ENCODE data around the gene ISX. TPM values are rescaled to one million over a fixed set of nuclear protein-coding genes. Genes with fewer than 3 reads are reported as not detected.
"Not testable (repeated sequence)": the region's sequence is repeated elsewhere in the genome, so short reads cannot be mapped to it uniquely, and the experiment has no call there.

The ISX gene
- polyA plus RNA-seq, 1 donor, result 74.1 TPM

DNA sequence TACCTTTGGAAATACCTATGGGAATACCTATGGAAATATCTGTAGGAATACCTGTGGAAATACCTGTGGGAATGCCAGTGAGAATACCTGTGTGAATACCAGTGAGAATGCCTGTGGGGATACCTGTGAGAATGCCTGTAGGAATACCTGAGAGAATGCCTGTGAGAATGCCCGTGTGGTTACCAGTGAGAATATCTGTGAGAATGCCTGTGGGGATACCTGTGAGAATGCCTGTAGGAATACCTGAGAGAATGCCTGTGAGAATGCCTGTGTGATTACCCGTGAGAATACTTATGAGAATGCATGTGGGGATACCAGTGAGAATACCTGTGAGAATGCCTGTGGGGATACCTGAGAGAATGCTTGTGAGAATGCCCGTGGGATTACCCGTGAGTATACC, 15.9 kb upstream of the ISX start:
- not testable (repeated sequence) for H3K27me3 ChIP-seq (ENCODE audit: control insufficient read depth, insufficient read depth, low read length); H3K4me1 ChIP-seq (ENCODE audit: control insufficient read depth, insufficient read depth, low read length); H3K27ac ChIP-seq (ENCODE audit: low read length); H3K9me3 ChIP-seq (ENCODE audit: control insufficient read depth, low read depth, low read length); H3K4me3 ChIP-seq (ENCODE audit: low read length); H3K36me3 ChIP-seq (ENCODE audit: control insufficient read depth, insufficient read depth, low read length); DNase-seq
- no CpG with 5 or more reads among the region's 4 CpGs for WGBS (ENCODE audit: insufficient coverage, low lambda C conversion rate)

GRCh38 chr22:35051013-35051535, 14.9 kb upstream of the ISX start:
- Histone ChIP-seq H3K27ac (ENCODE audit: low read length) (no peak overlapping the region), H3K36me3 (ENCODE audit: control insufficient read depth, insufficient read depth, low read length) (no peaks in the 10 kb centered on the region), H3K27me3 (ENCODE audit: control insufficient read depth, insufficient read depth, low read length) (peaks cover 3% of the 10 kb centered on the region), H3K4me1 (ENCODE audit: control insufficient read depth, insufficient read depth, low read length) (no peaks in the 10 kb centered on the region), H3K9me3 (ENCODE audit: control insufficient read depth, low read depth, low read length) (no peaks in the 10 kb centered on the region), H3K4me3 (ENCODE audit: low read length) (no peak overlapping the region)
- WGBS (ENCODE audit: insufficient coverage, low lambda C conversion rate), result no CpG with 5 or more reads among the region's 6 CpGs
- DNase-seq, result no peak

GRCh38 chr22:35051791-35052190, 14.2 kb upstream of the ISX start:
- Histone ChIP-seq H3K9me3 (ENCODE audit: control insufficient read depth, low read depth, low read length) (no peaks in the 10 kb centered on the region), H3K27me3 (ENCODE audit: control insufficient read depth, insufficient read depth, low read length) (peaks cover 3% of the 10 kb centered on the region)
- no peak for DNase-seq

GRCh38 chr22:35053060-35053835, 12.7 kb upstream of the ISX start:
- Histone ChIP-seq H3K27me3 (ENCODE audit: control insufficient read depth, insufficient read depth, low read length) (no peaks in the 10 kb centered on the region), H3K36me3 (ENCODE audit: control insufficient read depth, insufficient read depth, low read length) (no peaks in the 10 kb centered on the region), H3K27ac (ENCODE audit: low read length) (no peak overlapping the region), H3K4me3 (ENCODE audit: low read length) (no peak overlapping the region), H3K9me3 (ENCODE audit: control insufficient read depth, low read depth, low read length) (no peaks in the 10 kb centered on the region), H3K4me1 (ENCODE audit: control insufficient read depth, insufficient read depth, low read length) (no peaks in the 10 kb centered on the region)
- DNase-seq, result no peak
- no CpG with 5 or more reads among the region's 8 CpGs for WGBS (ENCODE audit: insufficient coverage, low lambda C conversion rate)

More at GRCh38 chr22:35051791-35052190, 14.2 kb upstream of the ISX start:
- no peaks in the 10 kb centered on the region for H3K36me3 ChIP-seq (ENCODE audit: control insufficient read depth, insufficient read depth, low read length)
- H3K4me3 ChIP-seq (ENCODE audit: low read length), result no peak overlapping the region
- no peaks in the 10 kb centered on the region for H3K4me1 ChIP-seq (ENCODE audit: control insufficient read depth, insufficient read depth, low read length)
- no peak overlapping the region for H3K27ac ChIP-seq (ENCODE audit: low read length)

DNA sequence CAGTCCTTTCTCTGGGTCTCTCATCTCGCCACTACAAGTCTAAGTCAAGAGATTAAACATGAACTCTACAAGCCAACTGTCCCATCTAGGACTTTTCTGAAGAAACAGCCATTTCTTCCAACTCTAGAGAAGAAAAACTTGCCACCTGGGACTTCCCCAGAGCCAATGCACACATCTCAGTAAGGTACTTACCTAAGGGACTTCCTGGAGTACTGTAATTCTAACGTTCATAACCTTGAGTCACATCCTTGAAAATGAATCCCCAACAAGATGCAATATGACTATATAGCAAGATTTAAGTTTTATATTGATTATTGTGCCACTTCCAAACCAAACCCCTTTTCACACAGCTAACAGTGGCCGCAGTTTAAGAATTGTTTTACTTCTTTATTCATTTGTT, 11.9 kb upstream of the ISX start:
- H3K27me3 ChIP-seq (ENCODE audit: control insufficient read depth, insufficient read depth, low read length), result no peaks in the 10 kb centered on the region
- no peaks in the 10 kb centered on the region for H3K4me1 ChIP-seq (ENCODE audit: control insufficient read depth, insufficient read depth, low read length)
- 67% methylated on average over 1 of the region's 3 CpGs for WGBS (ENCODE audit: insufficient coverage, low lambda C conversion rate)
- no peak for DNase-seq
- H3K36me3 ChIP-seq (ENCODE audit: control insufficient read depth, insufficient read depth, low read length), result no peaks in the 10 kb centered on the region
- no peak overlapping the region for H3K4me3 ChIP-seq (ENCODE audit: low read length)
- no peak overlapping the region for H3K27ac ChIP-seq (ENCODE audit: low read length)
- no peaks in the 10 kb centered on the region for H3K9me3 ChIP-seq (ENCODE audit: control insufficient read depth, low read depth, low read length)

DNA sequence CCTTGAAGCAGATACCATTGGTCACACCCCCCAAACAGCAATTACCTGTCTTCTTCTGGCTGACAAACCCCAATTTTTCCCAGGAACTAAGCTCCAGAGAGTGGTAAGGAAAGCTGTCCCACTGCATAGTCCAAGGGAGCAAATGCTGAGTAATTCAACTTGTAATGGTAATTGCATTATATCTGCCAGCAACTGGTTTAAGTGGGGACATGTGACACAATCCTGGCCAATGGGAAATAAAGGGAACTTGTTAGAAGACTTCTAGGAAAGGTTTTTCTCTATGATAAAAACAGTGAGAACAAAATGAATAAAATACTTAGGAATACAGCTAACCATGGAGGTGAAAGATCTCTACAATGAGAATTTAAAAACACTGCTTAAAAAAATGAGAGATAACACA, 9.5 kb upstream of the ISX start:
- Histone ChIP-seq H3K4me1 (ENCODE audit: control insufficient read depth, insufficient read depth, low read length) (no peaks in the 10 kb centered on the region), H3K27ac (ENCODE audit: low read length) (no peak overlapping the region), H3K27me3 (ENCODE audit: control insufficient read depth, insufficient read depth, low read length) (no peaks in the 10 kb centered on the region), H3K4me3 (ENCODE audit: low read length) (no peak overlapping the region), H3K36me3 (ENCODE audit: control insufficient read depth, insufficient read depth, low read length) (no peaks in the 10 kb centered on the region), H3K9me3 (ENCODE audit: control insufficient read depth, low read depth, low read length) (no peaks in the 10 kb centered on the region)
- DNase-seq, result peak in 1 of 2 donors; percentile 40

GRCh38 chr22:35057155-35057554, 8.8 kb upstream of the ISX start:
- Histone ChIP-seq H3K27me3 (ENCODE audit: control insufficient read depth, insufficient read depth, low read length) (no peaks in the 10 kb centered on the region), H3K27ac (ENCODE audit: low read length) (no peak overlapping the region), H3K9me3 (ENCODE audit: control insufficient read depth, low read depth, low read length) (no peaks in the 10 kb centered on the region), H3K4me1 (ENCODE audit: control insufficient read depth, insufficient read depth, low read length) (no peaks in the 10 kb centered on the region), H3K36me3 (ENCODE audit: control insufficient read depth, insufficient read depth, low read length) (no peaks in the 10 kb centered on the region), H3K4me3 (ENCODE audit: low read length) (no peak overlapping the region)
- WGBS (ENCODE audit: insufficient coverage, low lambda C conversion rate), result no CpG with 5 or more reads among the region's 1 CpG
- DNase-seq, result no peak

DNA sequence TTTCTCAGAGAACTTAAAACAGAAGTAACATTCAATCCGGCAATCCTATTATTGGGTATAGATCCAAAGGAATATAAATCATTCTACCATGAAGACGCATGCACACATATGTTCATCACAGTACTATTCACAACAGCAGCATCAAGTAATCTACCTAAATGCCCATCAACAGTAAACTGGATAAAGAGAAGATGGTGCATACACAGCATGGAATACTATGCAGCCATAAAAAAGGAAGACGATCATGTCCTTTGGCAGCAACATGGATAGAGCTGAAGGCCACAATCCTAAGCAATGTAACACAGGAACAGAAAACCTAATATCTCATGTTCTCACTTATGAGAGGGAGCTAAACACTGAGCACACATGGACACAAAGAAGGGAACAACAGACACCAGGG, 6.3 kb upstream of the ISX start:
- Histone ChIP-seq H3K9me3 (ENCODE audit: control insufficient read depth, low read depth, low read length) (no peaks in the 10 kb centered on the region), H3K27ac (ENCODE audit: low read length) (no peak overlapping the region), H3K36me3 (ENCODE audit: control insufficient read depth, insufficient read depth, low read length) (no peaks in the 10 kb centered on the region), H3K27me3 (ENCODE audit: control insufficient read depth, insufficient read depth, low read length) (no peaks in the 10 kb centered on the region), H3K4me3 (ENCODE audit: low read length) (no peak overlapping the region), H3K4me1 (ENCODE audit: control insufficient read depth, insufficient read depth, low read length) (peaks cover 2% of the 10 kb centered on the region)
- WGBS (ENCODE audit: insufficient coverage, low lambda C conversion rate), result no CpG with 5 or more reads among the region's 3 CpGs
- DNase-seq, result no peak

- DNase-seq, result peak; percentile 67 to 90
- Histone ChIP-seq H3K4me3 (ENCODE audit: low read length) (no peak overlapping the region), H3K27ac (ENCODE audit: low read length) (peak overlapping the region; percentile 73), H3K27me3 (ENCODE audit: control insufficient read depth, insufficient read depth, low read length) (no peaks in the 10 kb centered on the region), H3K36me3 (ENCODE audit: control insufficient read depth, insufficient read depth, low read length) (peaks cover 2% of the 10 kb centered on the region), H3K9me3 (ENCODE audit: control insufficient read depth, low read depth, low read length) (no peaks in the 10 kb centered on the region), H3K4me1 (ENCODE audit: control insufficient read depth, insufficient read depth, low read length) (peaks cover 10% of the 10 kb centered on the region)
- WGBS (ENCODE audit: insufficient coverage, low lambda C conversion rate), result no CpG with 5 or more reads among the region's 1 CpG
Measured at GRCh38 chr22:35064664-35065063, 1.3 kb upstream of the ISX start.

DNA sequence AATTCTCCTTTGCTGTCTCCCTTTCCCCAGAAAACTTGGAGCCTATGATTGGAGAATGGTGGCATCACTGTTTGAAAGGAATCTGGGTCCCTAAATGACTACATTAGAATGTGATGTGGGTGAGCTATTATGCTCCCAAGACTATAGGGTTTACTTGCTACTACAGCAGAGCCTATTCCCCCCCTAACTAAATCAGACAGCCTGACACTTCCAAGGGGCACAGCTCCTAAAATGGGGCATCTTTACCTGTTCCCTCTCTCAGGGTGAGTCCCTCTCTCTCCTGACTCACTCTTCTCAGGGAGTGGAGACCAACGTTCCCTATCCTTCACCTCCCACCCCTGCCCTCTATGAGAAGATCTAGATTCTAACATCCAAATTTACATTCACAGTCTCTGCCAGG, 775 bp upstream of the ISX start:
- DNase-seq, result no peak
- no peaks in the 10 kb centered on the region for H3K27me3 ChIP-seq (ENCODE audit: control insufficient read depth, insufficient read depth, low read length)
- no peaks in the 10 kb centered on the region for H3K9me3 ChIP-seq (ENCODE audit: control insufficient read depth, low read depth, low read length)
- H3K27ac ChIP-seq (ENCODE audit: low read length), result peak overlapping the region; percentile 73
- no peak overlapping the region for H3K4me3 ChIP-seq (ENCODE audit: low read length)
- H3K4me1 ChIP-seq (ENCODE audit: control insufficient read depth, insufficient read depth, low read length), result peaks cover 10% of the 10 kb centered on the region
- no CpG with 5 or more reads among the region's 1 CpG for WGBS (ENCODE audit: insufficient coverage, low lambda C conversion rate)
- H3K36me3 ChIP-seq (ENCODE audit: control insufficient read depth, insufficient read depth, low read length), result peaks cover 7% of the 10 kb centered on the region

GRCh38 chr22:35066768-35067167, 810 bp downstream of the ISX start:
- Histone ChIP-seq H3K4me1 (ENCODE audit: control insufficient read depth, insufficient read depth, low read length) (peaks cover 10% of the 10 kb centered on the region), H3K9me3 (ENCODE audit: control insufficient read depth, low read depth, low read length) (no peaks in the 10 kb centered on the region), H3K27ac (ENCODE audit: low read length) (peak overlapping the region; percentile 73), H3K4me3 (ENCODE audit: low read length) (peak overlapping the region; percentile 78), H3K27me3 (ENCODE audit: control insufficient read depth, insufficient read depth, low read length) (no peaks in the 10 kb centered on the region), H3K36me3 (ENCODE audit: control insufficient read depth, insufficient read depth, low read length) (peaks cover 22% of the 10 kb centered on the region)
- peak in 1 of 2 donors; percentile 35 for DNase-seq
- no CpG with 5 or more reads among the region's 7 CpGs for WGBS (ENCODE audit: insufficient coverage, low lambda C conversion rate)
